Posterior cingulate gyrus (tissue), 11 donors: Measurements from ENCODE around the gene NT5C2.
A peak's percentile ranks its signal among the peaks of the same experiment; 100 is the strongest.
"Not testable (repeated sequence)": the region's sequence is repeated elsewhere in the genome, so short reads cannot be mapped to it uniquely, and the experiment has no call there.

ENCODE experiments used
- DNase-seq, 10 donors: peaks; one replicate each; pipeline versions ENCODE4 v3.0.0 to v3.0.0-alpha.2; 2020 to 2021; ENCODE audit warnings: mixed read lengths in 3 of 10
- intact Hi-C: fragments of 100-400 bp; cut with DNase I; formaldehyde crosslinking; loops from one replicate; pipeline ENCODE4 v1.15.1; 2023

The NT5C2 gene

DNA sequence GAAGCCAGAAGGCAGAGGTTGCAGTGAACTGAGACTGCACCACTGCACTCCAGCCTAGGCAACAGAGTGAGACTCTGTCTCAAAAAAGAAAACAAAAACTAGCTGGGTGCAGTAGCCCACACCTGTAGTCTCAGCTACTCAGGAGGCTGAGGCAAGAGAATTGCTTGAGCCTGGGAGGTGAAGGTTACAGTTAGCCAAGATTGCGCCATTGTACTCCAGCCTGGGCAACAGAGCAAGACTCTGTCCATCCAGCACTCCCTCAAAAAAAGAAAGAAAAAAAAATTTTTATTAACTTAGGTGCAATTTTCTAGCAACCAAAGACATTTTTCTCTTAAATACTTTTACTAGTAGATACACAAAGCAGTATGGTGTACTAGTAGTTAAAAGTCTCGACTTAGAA, 18.7 kb downstream of the NT5C2 start:
- DNase-seq, intact Hi-C loops: not testable (repeated sequence)

DNA sequence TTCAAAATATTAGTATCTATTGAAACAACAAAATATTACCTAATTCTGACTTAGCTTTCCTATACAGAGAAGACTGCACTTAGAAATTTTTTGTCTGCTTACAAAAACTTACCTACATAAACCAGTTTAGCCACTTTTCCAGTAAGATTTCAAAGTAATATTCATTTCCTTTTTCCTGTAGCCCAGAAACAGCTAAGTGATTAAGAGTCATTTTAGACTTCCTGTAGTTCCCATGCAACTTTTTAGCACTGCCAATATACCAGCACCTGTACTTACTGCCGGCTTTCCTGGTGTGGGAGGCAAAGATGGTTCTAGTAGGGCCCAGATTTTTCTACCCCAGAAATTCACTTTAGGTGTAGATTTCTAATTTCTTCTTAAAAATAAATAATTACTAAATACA, 21.8 kb downstream of the NT5C2 start:
- no peak for DNase-seq
- intact Hi-C loops, result no loop called here

DNA sequence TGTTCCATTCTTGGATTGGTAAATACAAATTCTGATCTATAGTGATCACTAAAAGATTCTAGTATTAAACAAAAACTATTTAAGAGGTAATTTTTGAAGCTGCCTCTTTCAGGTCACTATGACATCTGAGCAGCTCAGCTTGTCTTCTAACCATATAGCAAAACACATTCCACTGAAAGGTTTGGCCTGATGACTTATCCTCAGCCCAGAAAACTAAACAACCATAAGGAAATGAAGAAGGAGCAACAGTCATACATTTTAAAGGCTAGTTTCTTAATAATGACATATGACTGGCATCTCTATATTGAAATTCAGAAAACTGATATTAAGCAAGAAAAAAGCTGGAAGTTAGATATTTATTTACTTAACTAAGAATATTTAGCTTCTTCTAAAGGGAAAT, 24.6 kb downstream of the NT5C2 start:
- no peak for DNase-seq
- intact Hi-C loops, result no loop called here

DNA sequence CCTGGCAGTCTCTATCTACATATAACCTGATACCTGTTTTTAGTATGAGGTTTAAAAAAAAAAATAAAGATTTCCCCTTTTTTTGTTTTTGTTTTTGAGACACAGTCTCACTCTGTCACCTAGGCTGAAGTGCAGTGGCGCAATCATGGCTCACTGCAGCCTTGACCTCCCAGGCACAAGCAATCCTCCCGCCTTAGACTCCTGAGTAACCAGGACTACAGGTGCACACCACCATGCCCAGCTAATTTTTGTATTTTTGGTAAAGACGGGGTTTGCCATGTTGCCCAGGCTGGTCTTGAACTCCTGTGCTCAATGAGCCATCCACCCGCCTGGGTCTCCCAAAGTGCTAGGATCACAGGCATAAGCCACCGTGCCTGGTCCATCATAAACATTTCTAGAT, 25.5 kb downstream of the NT5C2 start:
- peak in 1 of 10 donors; percentile 17 for DNase-seq
- intact Hi-C loops, result not testable (repeated sequence)

GRCh38 chr10:103166523-103166922, 26.5 kb downstream of the NT5C2 start:
- intact Hi-C loops, result no loop called here
- DNase-seq, result no peak

GRCh38 chr10:103163766-103164403, 29.2 kb downstream of the NT5C2 start:
- intact Hi-C loops, DNase-seq: not testable (repeated sequence)

DNA sequence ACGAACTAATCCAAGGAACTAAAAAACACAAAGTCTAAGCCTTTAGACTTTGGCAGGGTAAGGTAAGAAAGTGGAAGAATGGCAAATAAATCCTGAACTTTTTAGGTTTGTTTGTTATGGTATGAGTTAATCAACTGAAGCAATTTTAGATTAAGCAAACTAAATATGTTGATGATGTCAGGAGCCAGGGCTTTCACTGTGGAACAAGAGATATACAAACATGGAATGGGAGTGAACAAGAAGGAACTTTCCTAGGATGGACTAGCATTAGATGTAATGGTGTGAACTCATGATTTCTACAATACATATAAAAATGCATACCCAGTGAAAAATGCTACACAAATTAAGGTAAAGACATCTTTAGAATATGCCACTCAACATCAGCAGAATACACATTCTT, 35.8 kb downstream of the NT5C2 start:
- intact Hi-C loops, result no loop called here
- DNase-seq, result no peak

DNA sequence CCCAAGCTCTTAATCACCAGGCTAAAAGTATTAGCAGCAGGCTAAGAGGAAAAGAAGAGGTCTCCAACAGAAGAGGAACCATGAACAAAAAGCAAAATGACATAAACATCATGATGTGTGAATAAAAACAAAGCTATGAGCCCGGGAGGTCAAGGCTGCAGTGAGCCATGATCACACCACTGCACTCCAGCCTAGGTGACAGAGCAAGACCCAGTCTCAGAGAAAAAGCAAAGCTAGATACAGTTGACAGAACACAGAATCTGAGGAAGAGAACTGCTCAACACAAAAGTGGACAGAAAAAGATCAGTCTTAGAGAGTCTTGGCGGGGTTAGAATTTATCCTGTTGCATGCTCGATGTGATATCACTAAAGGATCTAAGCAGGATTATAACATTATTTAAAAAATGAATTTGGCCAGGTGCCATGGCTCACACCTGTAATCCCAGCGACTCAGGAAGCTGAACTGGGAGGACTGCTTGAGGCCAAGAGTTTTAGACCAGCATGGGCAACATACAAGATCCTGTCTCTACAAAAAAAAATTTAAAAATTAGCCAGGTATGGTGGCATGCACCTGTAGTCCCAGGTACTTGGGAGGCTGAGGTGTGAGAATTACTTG, 37.5 kb downstream of the NT5C2 start:
- intact Hi-C loops, result no loop called here
- DNase-seq, result peak in 1 of 10 donors; percentile 16

GRCh38 chr10:103154521-103155299, 38.4 kb downstream of the NT5C2 start:
- no peak for DNase-seq
- intact Hi-C loops, result no loop called here

DNA sequence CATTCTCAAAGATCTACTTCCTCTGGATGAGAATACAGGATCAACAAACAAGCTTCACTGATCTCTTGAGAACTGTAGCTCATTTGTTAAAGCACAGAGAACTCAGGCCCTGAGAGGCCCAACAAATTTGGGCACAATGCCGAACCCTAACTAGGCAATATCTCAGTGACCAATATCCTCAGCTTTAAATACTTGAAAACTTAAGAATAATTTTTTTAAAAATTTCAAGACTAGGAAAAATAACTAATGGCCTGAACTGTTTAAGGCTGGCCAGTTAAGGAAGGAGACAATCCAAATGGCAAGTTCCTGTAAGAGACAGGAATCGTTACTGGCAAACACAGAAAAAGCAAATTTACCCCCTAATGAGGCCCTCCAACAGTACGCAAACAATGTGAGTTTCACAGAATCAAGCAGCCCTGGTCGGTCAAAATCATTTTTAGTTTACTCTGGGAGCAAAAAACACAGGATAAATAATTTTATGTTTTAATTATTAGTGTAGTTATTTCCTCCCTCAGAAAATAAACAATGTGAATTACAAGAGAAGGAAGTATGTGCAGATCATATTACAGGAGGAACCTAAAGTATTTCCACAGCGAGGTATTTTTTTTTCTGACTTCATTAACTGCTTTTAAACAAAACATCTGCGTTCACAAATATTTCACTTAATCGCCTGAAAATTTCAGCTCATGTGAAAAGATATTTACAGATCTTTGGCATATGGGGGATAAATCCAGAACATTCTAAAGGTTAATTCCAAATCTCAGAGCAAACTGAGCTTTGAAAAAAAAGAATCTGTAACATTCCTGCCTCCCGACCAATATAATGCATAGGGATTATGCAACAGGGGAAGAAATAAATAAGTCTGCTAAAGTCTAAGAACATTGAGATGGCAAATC, 39.5 kb downstream of the NT5C2 start:
- DNase-seq, result peak in 4 of 10 donors; percentile 12 to 51 (median 22)

DNA sequence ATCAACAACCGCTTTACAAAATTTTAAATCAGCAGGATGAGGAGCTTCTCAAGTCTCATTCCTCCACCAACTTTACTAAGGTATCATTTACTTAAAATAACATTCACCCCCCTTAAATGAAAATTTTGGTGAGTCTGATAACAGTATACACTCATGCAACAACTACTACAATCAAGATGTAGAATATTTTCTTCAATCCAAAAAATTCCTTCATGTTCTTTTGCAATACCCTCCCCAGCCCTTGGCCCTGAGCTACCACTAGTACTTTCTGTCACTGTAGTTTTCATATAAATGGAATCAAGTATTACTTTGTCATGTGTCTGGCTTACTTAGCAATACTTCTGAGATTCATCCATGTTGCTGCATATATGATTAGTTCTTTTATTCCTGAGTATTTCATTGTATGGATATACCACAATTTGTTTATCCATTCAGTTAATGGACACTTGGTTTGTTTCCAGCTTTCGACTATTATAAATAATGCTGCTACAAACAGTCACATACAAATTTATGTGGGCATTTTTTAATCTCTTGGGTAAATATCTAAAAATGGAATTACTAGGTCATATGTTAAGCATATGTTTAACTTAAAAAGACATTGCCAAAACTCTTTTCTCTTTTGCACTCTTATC, 43.0 kb downstream of the NT5C2 start:
- intact Hi-C loops, result no loop called here

More for the DNA sequence above, 39.5 kb downstream of the NT5C2 start:
- intact Hi-C loops, result no loop called here

GRCh38 chr10:103147645-103148044, 45.4 kb downstream of the NT5C2 start:
- no peak for DNase-seq
- intact Hi-C loops, result no loop called here

More for the DNA sequence above, 43.0 kb downstream of the NT5C2 start:
- no peak for DNase-seq

- intact Hi-C loops, result no loop called here
Measured at GRCh38 chr10:103145860-103146466, 47.1 kb downstream of the NT5C2 start.

DNA sequence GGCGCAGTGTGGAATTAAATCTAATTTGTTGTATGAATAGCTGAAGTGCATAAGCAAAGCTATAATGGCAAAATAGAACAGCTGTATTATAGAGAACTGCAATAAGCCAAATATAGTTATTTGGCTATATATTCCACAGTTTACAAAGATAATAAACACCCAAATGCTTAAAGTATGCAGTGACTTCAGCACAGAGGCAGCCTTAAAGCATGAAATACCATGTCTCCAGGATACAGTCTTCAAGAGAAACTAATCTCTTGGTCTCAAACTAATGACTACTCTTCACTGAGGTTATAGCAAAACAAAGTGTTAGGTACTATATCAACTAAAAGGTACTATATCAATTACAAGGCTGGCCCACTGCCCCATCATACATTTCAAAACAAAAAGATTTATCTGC, 48.0 kb downstream of the NT5C2 start:
- intact Hi-C loops, result no loop called here
- no peak for DNase-seq

More at GRCh38 chr10:103145860-103146466, 47.1 kb downstream of the NT5C2 start:
- no peak for DNase-seq

- intact Hi-C loops, result no loop called here
- DNase-seq, result no peak
Measured at GRCh38 chr10:103144041-103144440, 49.0 kb downstream of the NT5C2 start.

DNA sequence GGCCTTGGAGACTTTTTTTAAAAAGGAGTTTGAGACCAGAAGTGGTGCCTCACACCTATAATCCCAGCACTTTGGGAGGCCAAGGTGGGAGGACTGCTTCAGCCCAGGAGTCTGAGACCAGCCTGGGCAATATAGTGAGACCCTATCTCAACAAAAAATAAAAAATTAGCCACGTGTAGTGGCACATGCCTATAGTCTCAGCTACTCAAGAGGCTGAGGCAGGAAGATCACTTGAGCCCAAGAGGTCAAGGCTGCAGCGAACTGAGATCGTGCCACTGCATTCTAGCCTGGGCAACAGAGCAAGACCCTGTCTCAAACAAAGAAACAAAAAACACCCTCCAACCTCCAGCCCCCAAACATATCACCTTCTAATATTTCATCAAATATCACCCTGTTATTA, 49.4 kb downstream of the NT5C2 start:
- intact Hi-C loops, result not testable (repeated sequence)

DNA sequence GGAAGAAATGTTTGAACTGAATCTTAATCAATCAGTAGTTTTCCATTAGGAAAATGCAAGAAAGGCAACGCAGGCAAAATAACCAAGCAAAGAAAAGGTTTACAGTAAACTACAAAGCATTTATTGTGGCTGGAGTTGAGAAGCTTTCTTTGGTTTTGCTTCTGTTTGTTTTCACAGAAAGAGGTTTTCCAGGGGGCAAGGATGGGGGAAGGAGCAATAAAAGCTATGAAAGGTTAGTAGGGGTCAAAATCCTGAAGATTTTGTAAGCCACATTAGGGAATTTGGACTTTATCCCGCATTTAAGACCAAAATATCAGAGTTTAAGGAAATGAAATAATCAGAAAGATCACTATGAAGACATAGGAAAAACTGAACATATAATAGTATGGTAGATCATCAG, 51.1 kb downstream of the NT5C2 start:
- DNase-seq, result no peak
- intact Hi-C loops, result no loop called here

More for the DNA sequence above, 49.4 kb downstream of the NT5C2 start:
- DNase-seq, result peak in 1 of 10 donors; percentile 8

GRCh38 chr10:103140469-103140868, 52.6 kb downstream of the NT5C2 start:
- intact Hi-C loops, result no loop called here
- no peak for DNase-seq

DNA sequence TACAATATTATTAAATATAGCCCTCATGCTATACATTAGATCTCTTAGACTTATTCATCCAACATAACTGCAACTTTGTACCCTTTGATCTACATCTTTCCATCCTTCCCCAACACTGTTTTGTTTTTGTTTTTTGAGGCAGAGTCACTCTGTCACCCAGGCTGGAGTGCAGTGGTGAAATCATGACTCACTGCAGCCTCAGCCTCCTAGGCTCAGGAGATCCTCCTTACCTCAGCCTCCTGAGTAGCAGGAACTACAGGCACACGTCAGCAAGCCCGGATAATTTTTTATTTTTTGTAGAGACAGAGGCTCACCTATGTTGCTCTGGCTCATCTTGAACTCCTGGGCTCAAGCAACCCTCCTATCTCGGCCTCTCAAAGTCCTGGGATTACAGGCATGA, 53.3 kb downstream of the NT5C2 start:
- DNase-seq, result peak in 1 of 10 donors; percentile 25
- intact Hi-C loops, result no loop called here

- DNase-seq, intact Hi-C loops: not testable (repeated sequence)
Measured at GRCh38 chr10:103135168-103135567, 57.9 kb downstream of the NT5C2 start.
